RWPE1 (cell line): ENCODE measurements around the gene GALR3.

Experiments
- CTCF ChIA-PET: fragments of 350-600 bp; sonication (Branson Sonifier 250); formaldehyde crosslinking; extraction: SDS; loops from one replicate; lab custom pipeline; 2021; lab: Yijun Ruan, JAX
- POLR2A ChIA-PET: fragments of 400-600 bp; formaldehyde crosslinking; extraction: SDS; loops from one replicate; lab custom pipeline; 2020; ENCODE audit warnings: antibody characterized with exemption; ENCODE audit not compliant: low non-redundant PET; lab: Yijun Ruan, JAX
- DNase-seq: peaks from one replicate; pipeline ENCODE4 v3.0.0; 2012; ENCODE audit warnings: low spot score
- H3K27ac ChIP-seq: fragments of 450-650 bp; 2 replicates; pipeline ENCODE4 v1.5.1; 2017
- TF ChIP-seq, protein P1 (sequence below): fragments of 450-650 bp; conservative IDR thresholded peaks from 2 replicates; pipeline ENCODE4 v1.5.1; 2017; ENCODE audit warnings: low read depth, mild to moderate bottlenecking

The GALR3 gene

DNA sequence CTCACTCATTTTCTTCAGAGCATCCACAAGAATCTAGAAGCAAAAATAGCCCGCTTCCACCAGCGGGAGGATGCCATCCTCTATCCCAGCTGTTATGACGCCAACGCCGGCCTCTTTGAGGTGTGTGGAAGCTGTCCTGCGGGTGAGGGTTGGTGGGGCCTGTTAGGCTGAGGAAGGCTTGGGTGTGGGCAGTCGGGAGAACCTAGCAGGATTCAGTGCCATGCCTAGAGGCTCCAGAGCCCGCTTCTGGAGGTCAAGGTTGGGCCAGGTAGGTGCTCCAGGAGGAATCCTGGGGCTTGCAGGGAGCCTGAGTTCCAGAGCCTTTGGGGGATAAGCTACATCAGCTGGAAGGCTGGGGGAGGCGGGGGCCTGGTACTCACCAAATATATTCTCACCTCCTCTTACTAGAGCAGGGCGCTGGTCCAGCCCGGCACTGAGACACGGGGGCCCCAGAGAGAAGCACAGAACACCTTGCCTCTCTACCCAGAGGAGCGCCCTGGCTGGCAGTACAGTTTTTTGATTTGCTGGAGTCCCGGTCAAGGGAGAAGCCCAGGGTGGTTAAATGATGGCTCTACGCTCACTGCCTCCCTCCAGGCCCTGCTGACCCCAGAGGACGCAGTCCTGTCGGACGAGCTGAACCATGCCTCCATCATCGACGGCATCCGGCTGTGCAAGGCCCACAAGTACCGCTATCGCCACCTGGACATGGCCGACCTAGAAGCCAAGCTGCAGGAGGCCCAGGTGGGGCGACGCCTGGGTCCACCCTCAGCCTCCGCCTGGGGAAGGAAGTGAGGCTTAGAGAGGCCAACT is 10.1 kb upstream of the GALR3 start:
- CTCF ChIA-PET = no interaction called here
- peak overlapping the region; percentile 23; the same call in 1 of the 2 replicates for H3K27ac ChIP-seq
- TF ChIP-seq, protein P1, sequence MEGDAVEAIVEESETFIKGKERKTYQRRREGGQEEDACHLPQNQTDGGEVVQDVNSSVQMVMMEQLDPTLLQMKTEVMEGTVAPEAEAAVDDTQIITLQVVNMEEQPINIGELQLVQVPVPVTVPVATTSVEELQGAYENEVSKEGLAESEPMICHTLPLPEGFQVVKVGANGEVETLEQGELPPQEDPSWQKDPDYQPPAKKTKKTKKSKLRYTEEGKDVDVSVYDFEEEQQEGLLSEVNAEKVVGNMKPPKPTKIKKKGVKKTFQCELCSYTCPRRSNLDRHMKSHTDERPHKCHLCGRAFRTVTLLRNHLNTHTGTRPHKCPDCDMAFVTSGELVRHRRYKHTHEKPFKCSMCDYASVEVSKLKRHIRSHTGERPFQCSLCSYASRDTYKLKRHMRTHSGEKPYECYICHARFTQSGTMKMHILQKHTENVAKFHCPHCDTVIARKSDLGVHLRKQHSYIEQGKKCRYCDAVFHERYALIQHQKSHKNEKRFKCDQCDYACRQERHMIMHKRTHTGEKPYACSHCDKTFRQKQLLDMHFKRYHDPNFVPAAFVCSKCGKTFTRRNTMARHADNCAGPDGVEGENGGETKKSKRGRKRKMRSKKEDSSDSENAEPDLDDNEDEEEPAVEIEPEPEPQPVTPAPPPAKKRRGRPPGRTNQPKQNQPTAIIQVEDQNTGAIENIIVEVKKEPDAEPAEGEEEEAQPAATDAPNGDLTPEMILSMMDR = no peak
- no peak for DNase-seq
- POLR2A ChIA-PET = interaction anchor here (0.7 kb wide), 1 partner anchor 162 kb away, joined by 3 read pairs; no protein-coding TSS in a partner anchor

- TF ChIP-seq, protein P1 = no peak
- ChIA-PET POLR2A (no interaction called here), CTCF (no interaction called here)
- no peak overlapping the region for H3K27ac ChIP-seq
- no peak for DNase-seq
Observed at GRCh38 chr22:37815593-37815992, 7.6 kb upstream of the GALR3 start.

GRCh38 chr22:37816543-37817180 is 6.5 kb upstream of the GALR3 start:
- POLR2A ChIA-PET = no interaction called here
- CTCF ChIA-PET = interaction anchor here (0.5 to 2.4 kb wide), 8 partner anchors 25 to 152 kb away, joined by 3 to 14 read pairs (median 4); partner anchors contain the start of gene ANKRD54
- TF ChIP-seq, protein P1 = no peak
- no peak for DNase-seq
- peak overlapping the region; percentile 65 for H3K27ac ChIP-seq

- TF ChIP-seq, protein P1 = peak; percentile 94
- POLR2A ChIA-PET = interaction anchor here (0.6 kb wide), 2 partner anchors 14 to 67 kb away, joined by 3 read pairs; no protein-coding TSS in a partner anchor
- peak; percentile 64 for DNase-seq
- peak overlapping the region; percentile 65 for H3K27ac ChIP-seq
- CTCF ChIA-PET = interaction anchor here (0.6 to 2.4 kb wide), 9 partner anchors 9 to 210 kb away, joined by 3 to 14 read pairs (median 4); partner anchors contain the start of gene ANKRD54
Observed at GRCh38 chr22:37817705-37818408, 5.3 kb upstream of the GALR3 start.

GRCh38 chr22:37818409-37819104 is 4.6 kb upstream of the GALR3 start:
- TF ChIP-seq, protein P1 = peak; percentile 36
- POLR2A ChIA-PET = interaction anchor here (0.6 kb wide), 1 partner anchor 67 kb away, joined by 3 read pairs; no protein-coding TSS in a partner anchor
- peak overlapping the region; percentile 65 for H3K27ac ChIP-seq
- CTCF ChIA-PET = interaction anchor here (0.6 to 2.4 kb wide), 6 partner anchors 27 to 223 kb away, joined by 3 to 14 read pairs (median 5); no protein-coding TSS in a partner anchor
- DNase-seq = no peak
